GM11168 (cell line): ENCODE data around the gene DDX49.

ENCODE experiments used
- in situ Hi-C: fragments of 300-500 bp; cut with MboI; formaldehyde crosslinking; loops from one replicate; pipeline ENCODE4 v1.12.0; 2022; ENCODE audit warnings: low sequenced_read_pairs; ENCODE audit not compliant: unreplicated experiment

DDX49 gene

DNA sequence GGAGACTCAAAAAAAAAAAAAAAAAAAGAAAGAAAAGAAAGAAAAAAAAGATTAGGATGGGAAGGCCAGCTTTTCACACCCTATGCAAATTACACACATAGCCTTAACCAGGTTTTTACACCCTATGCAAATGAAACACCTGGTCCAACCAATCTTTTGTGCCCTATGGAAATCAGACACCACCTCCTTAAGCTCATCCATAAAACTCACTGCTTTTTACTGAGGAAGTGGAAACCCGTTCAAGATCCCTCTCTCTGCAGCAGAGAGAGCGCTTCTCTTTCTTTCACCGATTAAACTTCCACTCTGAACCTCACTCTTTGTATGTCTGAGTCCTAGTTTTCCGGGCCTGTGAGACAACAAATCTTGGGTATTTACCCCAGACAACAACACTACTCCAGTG is 46.8 kb downstream of the DDX49 start:
- in situ Hi-C loops = no loop called here

DNA sequence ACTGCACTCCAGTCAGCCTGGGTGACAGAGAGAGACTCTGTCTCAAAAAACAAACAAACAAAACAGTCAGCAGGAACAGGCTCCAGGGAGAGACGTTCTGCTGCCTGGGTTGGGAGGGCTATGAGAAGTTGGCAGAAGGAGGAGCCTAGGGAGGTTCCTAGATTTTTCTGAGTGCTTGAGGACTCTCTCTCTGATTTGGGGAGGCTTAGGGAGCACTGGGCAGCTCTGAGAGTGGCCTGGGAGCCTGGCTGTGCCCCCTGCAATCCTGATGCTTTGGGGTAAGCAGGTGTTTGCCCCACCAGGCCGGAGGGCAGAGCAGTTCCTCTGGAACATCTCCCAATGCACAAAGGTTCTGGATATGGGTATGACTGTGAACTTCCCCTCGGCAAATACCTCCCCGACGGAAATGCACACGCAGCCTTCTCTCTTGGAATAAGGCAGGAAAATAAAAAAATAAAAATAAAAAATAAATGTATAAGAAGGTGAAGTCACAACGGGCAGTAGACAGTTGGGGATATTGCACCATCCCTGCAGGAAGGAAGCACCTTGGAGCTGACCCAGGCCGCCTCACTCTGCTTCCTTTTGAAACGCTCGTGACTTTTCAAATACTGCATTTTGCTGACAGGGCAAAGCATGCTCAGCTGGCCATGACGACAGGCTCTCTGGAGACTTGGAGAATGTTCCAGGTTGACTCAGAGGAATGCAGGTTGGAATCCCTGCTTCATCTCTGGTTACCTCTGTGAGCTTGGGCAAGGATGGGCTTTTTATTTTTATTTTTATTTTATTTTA is 48.0 kb downstream of the DDX49 start:
- in situ Hi-C loops = no loop called here

DNA sequence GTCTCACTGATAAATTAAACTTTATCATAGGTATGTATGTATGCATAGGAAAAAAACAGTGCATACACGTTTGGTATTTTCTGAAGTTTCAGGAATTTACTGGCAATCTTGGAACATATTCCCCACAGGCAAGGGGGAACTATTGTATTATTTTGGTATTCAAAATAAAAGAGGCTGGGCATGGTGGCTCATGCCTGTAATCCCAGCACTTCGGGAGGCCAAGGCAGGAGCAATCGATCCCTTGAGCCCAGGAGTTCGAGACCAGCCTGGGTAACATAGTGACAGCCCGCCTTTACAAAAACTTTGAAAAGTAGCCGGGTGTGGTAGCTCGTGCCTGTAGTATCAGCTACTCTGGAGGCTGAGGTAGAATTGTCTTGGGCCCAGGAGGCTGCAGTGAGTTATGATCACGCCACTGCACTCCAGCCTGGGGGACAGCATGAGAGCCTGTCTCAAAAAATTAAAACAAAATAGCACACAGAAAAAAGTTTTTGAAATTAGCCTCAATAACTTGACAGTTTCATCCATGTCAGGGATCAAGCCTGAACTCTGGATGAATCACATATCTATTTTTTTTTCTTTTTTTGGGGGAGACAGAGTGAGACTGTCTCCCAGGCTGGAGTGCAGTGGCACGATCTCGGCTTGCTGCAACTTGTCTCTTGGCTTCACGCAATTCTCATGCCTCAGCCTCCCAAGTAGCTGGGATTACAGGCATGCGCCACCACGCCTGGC is 50.6 kb downstream of the DDX49 start:
- in situ Hi-C loops = no loop called here

DNA sequence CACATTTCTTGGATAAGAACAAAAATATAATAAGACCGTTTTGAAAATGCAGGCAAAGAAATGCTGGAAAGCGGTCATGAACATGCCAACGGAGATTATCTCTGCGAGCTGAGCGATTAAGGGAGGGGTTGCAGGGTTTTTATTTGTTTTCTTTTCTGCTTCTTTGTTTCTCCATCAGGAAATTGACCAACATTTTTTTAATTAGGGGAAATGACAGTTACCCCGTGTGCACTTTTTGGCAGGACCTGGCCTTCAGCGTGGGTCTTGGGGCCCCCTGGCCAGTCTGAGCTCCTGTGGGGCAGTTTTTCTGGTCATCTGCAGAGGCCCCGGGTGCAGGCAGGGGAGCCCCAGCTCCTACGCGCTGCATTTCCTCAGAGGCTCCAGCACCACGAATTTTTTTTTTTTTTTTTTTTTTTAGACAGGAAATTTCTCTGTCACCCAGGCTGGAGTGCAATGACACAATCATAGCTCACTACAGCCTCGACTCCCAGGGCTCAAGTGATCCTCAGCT is 52.8 kb downstream of the DDX49 start:
- in situ Hi-C loops = no loop called here

DNA sequence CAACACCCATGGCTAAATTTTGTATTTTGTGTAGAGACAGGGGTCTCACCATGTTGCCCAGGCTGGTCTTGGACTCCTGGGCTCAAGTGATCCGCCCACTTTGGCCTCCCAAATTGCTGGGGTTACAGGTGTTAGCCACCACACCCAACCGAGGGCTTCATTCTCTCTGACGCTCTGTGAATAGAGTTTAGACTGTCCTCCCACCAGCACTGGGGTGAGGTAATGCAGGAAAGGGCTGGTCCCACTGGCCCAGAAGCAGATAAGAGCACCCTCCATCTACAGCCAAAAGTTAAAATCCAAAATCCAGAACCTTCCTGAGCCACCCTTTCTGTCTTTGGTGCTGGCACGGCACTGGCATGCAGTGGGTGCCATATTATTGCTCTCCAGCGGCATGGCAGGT is 53.3 kb downstream of the DDX49 start:
- in situ Hi-C loops = no loop called here

DNA sequence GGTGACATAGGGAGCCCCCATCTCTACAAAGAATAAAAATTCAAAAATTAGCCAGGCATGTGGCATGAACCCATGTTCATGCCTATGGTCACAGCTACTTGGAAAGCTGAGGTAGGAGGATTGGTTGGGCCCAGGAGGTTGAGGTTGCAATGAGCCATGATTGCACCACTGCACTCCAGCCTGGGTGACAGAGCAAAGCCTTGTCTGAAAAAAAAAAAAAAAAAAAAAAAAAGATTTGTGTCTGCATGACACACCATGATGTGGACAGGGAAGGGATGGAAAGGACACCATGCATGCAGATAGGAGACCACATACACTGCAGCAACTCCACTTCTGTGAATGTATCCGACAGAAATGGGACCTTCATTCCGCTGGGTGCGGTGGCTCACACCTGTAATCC is 55.5 kb downstream of the DDX49 start:
- in situ Hi-C loops = no loop called here

DNA sequence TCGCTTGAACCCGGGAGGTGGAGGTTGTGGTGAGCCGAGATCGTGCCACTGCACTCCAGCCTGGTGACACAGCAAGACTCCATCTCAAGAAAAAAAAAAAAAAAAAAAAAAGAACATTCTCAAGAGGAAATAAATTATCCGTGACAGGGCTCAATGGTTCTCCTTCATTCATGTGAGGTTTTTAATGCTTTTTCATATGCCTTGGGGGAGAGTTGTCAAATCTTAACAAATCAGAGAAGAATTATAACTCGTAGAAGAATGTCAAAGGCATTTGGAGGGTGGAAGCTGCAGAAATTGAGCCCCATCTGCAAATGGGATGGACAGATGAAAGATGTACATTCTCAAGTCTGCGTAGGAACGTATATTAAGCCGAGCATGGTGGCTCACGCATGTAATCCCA is 56.4 kb downstream of the DDX49 start:
- in situ Hi-C loops = no loop called here
